ENCODE measurements around the gene LMBRD1.

The LMBRD1 gene

GRCh38 chr6:69699655-69700054 lies 97.2 kb downstream of the LMBRD1 start:
- H3K9me3 ChIP-seq (ENCODE audit: control insufficient read depth, insufficient read depth, low read depth, low read length): no peaks in the 10 kb centered on the region
- ChIA-PET CTCF (interaction anchor here (0.6 kb wide), 1 partner anchor 543 kb away, joined by 3 read pairs; no protein-coding TSS in a partner anchor), POLR2A (no interaction called here)
- H3K36me3 ChIP-seq (ENCODE audit: control insufficient read depth in 2 of 2, insufficient read depth in 1 of 2, low read length in 2 of 2): peaks cover 0 to 7% of the 10 kb centered on the region in 2 experiments; a peak in 2 of 3 replicates
- no peak for TF ChIP-seq ZNF18 (tag by site-specific recombination; IDR thresholded peaks at IDR 0.05)
- no peak for TF ChIP-seq ZNF610 (tag by site-specific recombination; IDR thresholded peaks at IDR 0.05; ENCODE audit: borderline replicate concordance)
- no peak for TF ChIP-seq SP3 (tag by site-specific recombination; IDR thresholded peaks at IDR 0.05)
- TF ChIP-seq ZNF433 (tag by site-specific recombination; IDR thresholded peaks at IDR 0.05; ENCODE audit: low read depth): no peak
- no peak for TF ChIP-seq ZNF121 (tag by site-specific recombination; IDR thresholded peaks at IDR 0.05)
- TF ChIP-seq ZNF280C (tag by site-specific recombination; IDR thresholded peaks at IDR 0.05): no peak
- no peak for TF ChIP-seq ZNF670 (tag by site-specific recombination; IDR thresholded peaks at IDR 0.05; ENCODE audit: low read depth)
- TF ChIP-seq ATF2 (tag by site-specific recombination; IDR thresholded peaks at IDR 0.05; ENCODE audit: low read depth): no peak
- TF ChIP-seq, protein P1, sequence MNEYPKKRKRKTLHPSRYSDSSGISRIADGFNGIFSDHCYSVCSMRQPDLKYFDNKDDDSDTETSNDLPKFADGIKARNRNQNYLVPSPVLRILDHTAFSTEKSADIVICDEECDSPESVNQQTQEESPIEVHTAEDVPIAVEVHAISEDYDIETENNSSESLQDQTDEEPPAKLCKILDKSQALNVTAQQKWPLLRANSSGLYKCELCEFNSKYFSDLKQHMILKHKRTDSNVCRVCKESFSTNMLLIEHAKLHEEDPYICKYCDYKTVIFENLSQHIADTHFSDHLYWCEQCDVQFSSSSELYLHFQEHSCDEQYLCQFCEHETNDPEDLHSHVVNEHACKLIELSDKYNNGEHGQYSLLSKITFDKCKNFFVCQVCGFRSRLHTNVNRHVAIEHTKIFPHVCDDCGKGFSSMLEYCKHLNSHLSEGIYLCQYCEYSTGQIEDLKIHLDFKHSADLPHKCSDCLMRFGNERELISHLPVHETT (tag by site-specific recombination; IDR thresholded peaks at IDR 0.05): no peak
- H3K27ac ChIP-seq (ENCODE audit: extremely low read depth, low read depth, low read length): no peak overlapping the region
- H3K4me3 ChIP-seq (ENCODE audit: low read depth, low read length): no peak overlapping the region
- H3K4me1 ChIP-seq (ENCODE audit: control insufficient read depth, insufficient read depth, low read length): no peaks in the 10 kb centered on the region

DNA sequence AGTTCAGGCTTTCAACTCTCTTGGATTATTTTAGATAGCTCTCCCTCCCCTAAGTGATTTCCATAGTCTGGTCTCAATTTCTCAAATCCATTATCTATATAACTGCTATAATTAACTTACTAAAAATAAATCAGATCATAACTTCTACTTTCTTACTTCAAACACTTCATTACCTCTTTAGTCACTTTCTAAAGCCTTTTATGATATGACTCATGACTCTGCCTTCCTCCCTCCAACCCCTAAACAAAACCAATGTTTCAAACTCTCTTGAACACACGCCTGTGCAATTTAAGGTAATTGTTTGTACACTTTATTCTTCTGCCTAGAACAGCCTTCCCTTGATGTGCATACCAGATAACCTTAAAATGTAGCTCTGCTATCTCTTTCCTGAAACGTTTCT lies 100.5 kb downstream of the LMBRD1 start:
- TF ChIP-seq ZNF510 (tag by site-specific recombination; IDR thresholded peaks at IDR 0.05; ENCODE audit: insufficient replicate concordance): no peak
- no peak for TF ChIP-seq ZNF211 (tag by site-specific recombination; IDR thresholded peaks at IDR 0.05; ENCODE audit: low read depth)
- no peak for TF ChIP-seq ZNF530 (tag by site-specific recombination; IDR thresholded peaks at IDR 0.05; ENCODE audit: low read depth)
- TF ChIP-seq ZNF624 (tag by site-specific recombination; IDR thresholded peaks at IDR 0.05): no peak
- no peak for TF ChIP-seq ZFP37 (tag by site-specific recombination; IDR thresholded peaks at IDR 0.05)
- no peak for TF ChIP-seq ZNF112 (tag by site-specific recombination; IDR thresholded peaks at IDR 0.05)
- no peak for TF ChIP-seq ZNF558 (tag by site-specific recombination; IDR thresholded peaks at IDR 0.05)
- TF ChIP-seq ZNF654 (tag by site-specific recombination; IDR thresholded peaks at IDR 0.05; ENCODE audit: low read depth): no peak
- no peak for TF ChIP-seq ZNF610 (tag by site-specific recombination; IDR thresholded peaks at IDR 0.05; ENCODE audit: borderline replicate concordance)
- TF ChIP-seq BCL11B (tag by site-specific recombination; IDR thresholded peaks at IDR 0.05; ENCODE audit: low read depth): no peak
- TF ChIP-seq, protein P2, sequence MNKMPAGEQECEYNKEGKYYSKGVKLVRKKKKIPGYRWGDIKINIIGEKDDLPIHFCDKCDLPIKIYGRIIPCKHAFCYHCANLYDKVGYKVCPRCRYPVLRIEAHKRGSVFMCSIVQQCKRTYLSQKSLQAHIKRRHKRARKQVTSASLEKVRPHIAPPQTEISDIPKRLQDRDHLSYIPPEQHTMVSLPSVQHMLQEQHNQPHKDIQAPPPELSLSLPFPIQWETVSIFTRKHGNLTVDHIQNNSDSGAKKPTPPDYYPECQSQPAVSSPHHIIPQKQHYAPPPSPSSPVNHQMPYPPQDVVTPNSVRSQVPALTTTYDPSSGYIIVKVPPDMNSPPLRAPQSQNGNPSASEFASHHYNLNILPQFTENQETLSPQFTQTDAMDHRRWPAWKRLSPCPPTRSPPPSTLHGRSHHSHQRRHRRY (tag by site-specific recombination; IDR thresholded peaks at IDR 0.05): no peak
- TF ChIP-seq ZNF707 (tag by site-specific recombination; IDR thresholded peaks at IDR 0.05): no peak
- no peak for TF ChIP-seq ZNF830 (tag by site-specific recombination; IDR thresholded peaks at IDR 0.05; ENCODE audit: low read depth)
- TF ChIP-seq ZNF341 (tag by site-specific recombination; IDR thresholded peaks at IDR 0.05; ENCODE audit: low read depth): no peak
- TF ChIP-seq ZNF266 (tag by site-specific recombination; IDR thresholded peaks at IDR 0.05; ENCODE audit: low read depth): no peak
- no peak for TF ChIP-seq ZBTB8A (tag by site-specific recombination; IDR thresholded peaks at IDR 0.05)
- no peak for TF ChIP-seq SCRT1 (tag by site-specific recombination; IDR thresholded peaks at IDR 0.05; ENCODE audit: borderline replicate concordance)
- TF ChIP-seq HOXA7 (CRISPR knock-in tag; IDR thresholded peaks at IDR 0.05; ENCODE audit: borderline replicate concordance): no peak
- no peak for TF ChIP-seq ZNF155 (tag by site-specific recombination; IDR thresholded peaks at IDR 0.05)
- ChIA-PET POLR2A (no interaction called here), CTCF (no interaction called here)
- Histone ChIP-seq H3K4me1 (ENCODE audit: control insufficient read depth, insufficient read depth, low read length) (no peaks in the 10 kb centered on the region), H3K9me3 (ENCODE audit: control insufficient read depth, insufficient read depth, low read depth, low read length) (no peaks in the 10 kb centered on the region), H3K27ac (ENCODE audit: extremely low read depth, low read depth, low read length) (no peak overlapping the region), H3K4me3 (ENCODE audit: low read depth, low read length) (no peak overlapping the region), H3K36me3 (ENCODE audit: control insufficient read depth in 2 of 2, insufficient read depth in 1 of 2, low read length in 2 of 2) (peaks cover 0 to 7% of the 10 kb centered on the region in 2 experiments; a peak in 2 of 3 replicates)
